Spleen (tissue), 7 donors: Measurements from ENCODE around the gene OR10Z1.

Experiments
- CTCF ChIP-seq, 11 experiments: fragments of 200-600 bp in 7 of 11; fragments of 450-650 bp in 4 of 11; sonication (generic) in 4 of 11; IDR thresholded peaks in 8 of 11; conservative IDR thresholded peaks in 3 of 11; 1 replicate in 7 of 11; 2 replicates in 4 of 11; pipeline versions ENCODE4 v1.4.0 to v1.8.0; 2016 to 2021; ENCODE audit warnings: antibody characterized with exemption in 11 of 11, inconsistent platforms in 4 of 11, mild to moderate bottlenecking in 1 of 11
- POLR2A ChIP-seq, 3 donors: fragments of 450-650 bp; IDR thresholded peaks; one replicate each; pipeline ENCODE4 v1.5.1; 2017; ENCODE audit warnings: antibody characterized with exemption in 3 of 3, mild to moderate bottlenecking in 1 of 3
- POLR2AphosphoS5 ChIP-seq, 3 donors: sonication (generic); formaldehyde crosslinking; IDR thresholded peaks; one replicate each; pipeline ENCODE4 v1.5.1; 2017; ENCODE audit warnings: antibody characterized with exemption in 3 of 3
- donor health status: DM: no; HTN: no; CAD: no; lungs with moderate emphysema.
- donor health status: DM: no; HTN: no; CAD: no.
- donor health status: DM: no; HTN: no; CAD: no.

DNA sequence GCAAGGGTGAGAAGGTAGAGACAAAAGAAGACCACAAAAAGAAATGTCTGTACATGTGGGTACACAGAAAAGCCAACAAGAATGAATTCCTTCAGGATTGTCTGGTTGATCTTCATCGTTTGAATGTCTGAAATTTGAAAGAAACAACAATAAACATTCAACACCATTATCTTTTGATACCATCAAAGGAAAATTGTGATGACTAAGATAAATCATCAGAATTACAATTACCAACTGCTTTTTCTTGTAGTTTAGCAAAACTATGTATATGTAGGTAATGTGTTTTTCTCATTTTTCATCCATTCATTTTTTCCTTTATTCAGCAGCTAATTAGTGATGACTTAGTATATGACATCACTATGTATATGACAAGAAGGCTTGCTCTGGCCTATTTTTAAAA is 25.3 kb upstream of the OR10Z1 start, which contains the start of gene OR10X1:
- TF ChIP-seq CTCF (IDR thresholded peaks at IDR 0.05 in 8 of 11, conservative IDR thresholded peaks at IDR 0.05 in 3 of 11) (no peak), POLR2AphosphoS5 (IDR thresholded peaks at IDR 0.05) (no peak), POLR2A (IDR thresholded peaks at IDR 0.05) (no peak)
